ENCODE data around the gene SDF4. TPM values are rescaled to one million over a fixed set of nuclear protein-coding genes. Genes with fewer than 3 reads are reported as not detected.
"Not testable (repeated sequence)": the region's sequence is repeated elsewhere in the genome, so short reads cannot be mapped to it uniquely, and the experiment has no call there.

Gene SDF4
- total RNA-seq, 1 donor from 2014 or later: 207 TPM

GRCh38 chr1:1178794-1179331, 52.9 kb downstream of the SDF4 start:
- DNase-seq (ENCODE audit: low read depth): no peak

GRCh38 chr1:1177452-1178206, 54.2 kb downstream of the SDF4 start:
- no peak for DNase-seq (ENCODE audit: low read depth)

- DNase-seq (ENCODE audit: low read depth): no peak
Observed at GRCh38 chr1:1176931-1177330, 54.9 kb downstream of the SDF4 start.

GRCh38 chr1:1176063-1176761, 55.6 kb downstream of the SDF4 start:
- DNase-seq (ENCODE audit: low read depth): not testable (repeated sequence)

- no peak for DNase-seq (ENCODE audit: low read depth)
Observed at GRCh38 chr1:1175221-1176062, 56.4 kb downstream of the SDF4 start.

GRCh38 chr1:1173793-1174415, 57.9 kb downstream of the SDF4 start, which contains the start of gene TTLL10:
TSS of gene TTLL10 (plus strand) at chr1:1173880. CDS start at chr1:1179216, 5,336 bp downstream.
- no peak for DNase-seq (ENCODE audit: low read depth)

GRCh38 chr1:1173061-1173792, 58.6 kb downstream of the SDF4 start:
- DNase-seq (ENCODE audit: low read depth): no peak

- no peak for DNase-seq (ENCODE audit: low read depth)
Observed at GRCh38 chr1:1171546-1172340, 60.1 kb downstream of the SDF4 start.

GRCh38 chr1:1171161-1171545, 60.6 kb downstream of the SDF4 start:
- no peak for DNase-seq (ENCODE audit: low read depth)

GRCh38 chr1:1170215-1171091, 61.3 kb downstream of the SDF4 start:
- no peak for DNase-seq (ENCODE audit: low read depth)

GRCh38 chr1:1169429-1170214, 62.2 kb downstream of the SDF4 start:
- DNase-seq (ENCODE audit: low read depth): no peak

GRCh38 chr1:1168451-1169411, 63.1 kb downstream of the SDF4 start:
- no peak for DNase-seq (ENCODE audit: low read depth)

GRCh38 chr1:1167841-1168450, 63.9 kb downstream of the SDF4 start:
- DNase-seq (ENCODE audit: low read depth): no peak

GRCh38 chr1:1167398-1167821, 64.4 kb downstream of the SDF4 start:
- no peak for DNase-seq (ENCODE audit: low read depth)
